Smooth muscle cell (in vitro differentiated cells): ENCODE measurements around the gene THSD8. TPM values are rescaled to one million over a fixed set of nuclear protein-coding genes. Genes with fewer than 3 reads are reported as not detected.

Source experiments
- DNase-seq: peaks from one replicate; lab custom pipeline; 2025; ENCODE audit not compliant: unreplicated experiment; lab: John Stamatoyannopoulos, UW
- H2AFZ ChIP-seq: fragments of 200-600 bp; sonication (generic); 2 replicates; pipeline ENCODE4 v1.6.0; 2016; ENCODE audit warnings: antibody characterized with exemption, low read depth, mild to moderate bottlenecking
- H3F3A ChIP-seq: fragments of 200-600 bp; sonication (generic); 2 replicates; pipeline ENCODE4 v1.6.0; 2017; ENCODE audit warnings: antibody characterized with exemption, low read depth
- H3K27ac ChIP-seq: fragments of 200-600 bp; sonication (generic); 2 replicates; pipeline ENCODE4 v1.5.1; 2016; ENCODE audit warnings: low read depth, mild to moderate bottlenecking
- H3K27me3 ChIP-seq: fragments of 200-600 bp; sonication (generic); 2 replicates; pipeline ENCODE4 v1.6.1; 2016; ENCODE audit warnings: low read depth, mild to moderate bottlenecking
- H3K36me3 ChIP-seq: fragments of 200-600 bp; sonication (generic); 2 replicates; pipeline ENCODE4 v1.5.1; 2016; ENCODE audit warnings: low read depth
- H3K4me1 ChIP-seq: fragments of 200-600 bp; sonication (generic); 2 replicates; pipeline ENCODE4 v1.5.1; 2016; ENCODE audit warnings: low read depth
- H3K4me2 ChIP-seq: fragments of 200-600 bp; sonication (generic); 2 replicates; pipeline ENCODE4 v1.6.0; 2016; ENCODE audit warnings: mild to moderate bottlenecking
- H3K4me3 ChIP-seq: fragments of 200-600 bp; sonication (generic); 2 replicates; pipeline ENCODE4 v1.5.1; 2016; ENCODE audit warnings: mild to moderate bottlenecking
- H3K79me2 ChIP-seq: fragments of 200-600 bp; sonication (generic); 2 replicates; pipeline ENCODE4 v1.6.0; 2016; ENCODE audit warnings: low read depth, mild to moderate bottlenecking
- H3K9ac ChIP-seq: fragments of 200-600 bp; sonication (generic); 2 replicates; pipeline ENCODE4 v1.6.0; 2016; ENCODE audit warnings: low read depth
- H3K9me3 ChIP-seq: fragments of 200-600 bp; sonication (generic); replicated peaks from 2 replicates; pipeline ENCODE4 v1.5.1; 2016; ENCODE audit warnings: low read depth
- H4K20me1 ChIP-seq: fragments of 200-600 bp; sonication (generic); 2 replicates; pipeline ENCODE4 v1.6.0; 2016; ENCODE audit warnings: low read depth
- CTCF ChIP-seq: fragments of 200-600 bp; sonication (generic); IDR thresholded peaks from 2 replicates; pipeline ENCODE4 v1.5.1; 2017; ENCODE audit warnings: borderline replicate concordance, mild to moderate bottlenecking, antibody characterized with exemption; ENCODE audit not compliant: insufficient read depth, poor library complexity, severe bottlenecking
- WGBS: methylation state at CpG from one replicate; pipeline ENCODE4 v1.1.7; 2016; ENCODE audit warnings: low lambda C conversion rate; 5-methylcytosine and 5-hydroxymethylcytosine counted together
- microRNA-seq: library from miRNA; unstranded; fragments of <30 nt; microRNA quantifications from one replicate; pipeline ENCODE4, GENCODE V29; 2016; ENCODE audit warnings: borderline number of aligned reads
- polyA plus RNA-seq: library from polyadenylated mRNA; unstranded; fragments of >200 nt; fragmentation: Nextera tagmentation; extraction: Ambion mirVana; gene quantifications from 2 replicates; pipeline ENCODE4 v1.2.1, GENCODE V29; 2016
- small RNA-seq: library from RNA; depleted of rRNA; stranded (forward); fragments of <200 nt; gene quantifications from one replicate; pipeline ENCODE3, GENCODE V24; 2014
- total RNA-seq: library from RNA; depleted of rRNA; stranded (reverse); fragments of >200 nt; gene quantifications from 2 replicates; pipeline ENCODE4 v1.2.3, GENCODE V29; 2014

THSD8 gene
- total and polyA plus RNA-seq, 2 experiments from 2014 or later = 8.0 TPM; not detected in 1

- DNase-seq = peak; percentile 87
- Histone ChIP-seq H3K79me2 (no peaks in the 10 kb centered on the region), H3K4me2 (peak overlapping the region; percentile 87), H3K9ac (peak overlapping the region; percentile 52), H3K36me3 (no peaks in the 10 kb centered on the region), H3K4me3 (peak overlapping the region; percentile 37), H3K27me3 (no peaks in the 10 kb centered on the region), H3K27ac (no peak overlapping the region), H3K4me1 (no peaks in the 10 kb centered on the region), H3K9me3 (no peaks in the 10 kb centered on the region), H4K20me1 (no peaks in the 10 kb centered on the region), H3F3A (no peaks in the 10 kb centered on the region), H2AFZ (peak overlapping the region; percentile 85)
- WGBS = 20% methylated on average over 65 of the region's 69 CpGs
- peak; percentile 100 for TF ChIP-seq CTCF
These were observed 45.6 kb downstream of the THSD8 start for GRCh38 chr19:12847159-12848139.

Small RNA genes lying within 50 kb of the gene (microRNA-seq; reads per million reads assigned to microRNA genes)
- gene MIR5684 (not detected), gene MIR6794 (not detected)

Small RNA genes lying within 50 kb of the gene (small RNA-seq; reads per million reads assigned to genes)
- gene MIR5684 = not detected
- gene MIR6794 = not detected

Other genes with a start within 250 kb of the THSD8 start
- 3.8 and 7.1 TPM in 2 replicates for gene ZNF490, start 191.3 kb upstream of the THSD8 start, total RNA-seq
- 1.1 and 1.4 TPM in 2 replicates for gene ZNF490, start 191.3 kb upstream of the THSD8 start, polyA plus RNA-seq
- gene ZNF791, start 191.1 kb upstream of the THSD8 start, total RNA-seq = 17.4 and 25.9 TPM in 2 replicates
- gene ZNF791, start 191.1 kb upstream of the THSD8 start, polyA plus RNA-seq = 15.3 and 20.6 TPM in 2 replicates
- 69.2 and 77.9 TPM in 2 replicates for gene MAN2B1, start 135.3 kb upstream of the THSD8 start, total RNA-seq
- 46.1 and 51.0 TPM in 2 replicates for gene MAN2B1, start 135.3 kb upstream of the THSD8 start, polyA plus RNA-seq
- 4.8 and 12.4 TPM in 2 replicates for gene WDR83, start 135.3 kb upstream of the THSD8 start, total RNA-seq
- gene WDR83, start 135.3 kb upstream of the THSD8 start, polyA plus RNA-seq = 21.6 TPM in 2 replicates
- 44.0 and 67.6 TPM in 2 replicates for gene DHPS, start 120.2 kb upstream of the THSD8 start, total RNA-seq
- gene DHPS, start 120.2 kb upstream of the THSD8 start, polyA plus RNA-seq = 43.9 and 57.3 TPM in 2 replicates
- gene GNG14, start 114.1 kb upstream of the THSD8 start, total RNA-seq = not detected in 2 replicates
- 2.0 TPM in 1 of 2 replicates, not detected in the other for gene GNG14, start 114.1 kb upstream of the THSD8 start, polyA plus RNA-seq
- 9.1 and 9.5 TPM in 2 replicates for gene FBXW9, start 105.4 kb upstream of the THSD8 start, total RNA-seq
- 16.7 and 17.3 TPM in 2 replicates for gene FBXW9, start 105.4 kb upstream of the THSD8 start, polyA plus RNA-seq
- 43.0 and 45.4 TPM in 2 replicates for gene TNPO2, start 78.1 kb upstream of the THSD8 start, total RNA-seq
- gene TNPO2, start 78.1 kb upstream of the THSD8 start, polyA plus RNA-seq = 8.7 and 10.7 TPM in 2 replicates
- 156 and 171 TPM in 2 replicates for gene TRIR, start 67.4 kb upstream of the THSD8 start, total RNA-seq
- 191 and 212 TPM in 2 replicates for gene TRIR, start 67.4 kb upstream of the THSD8 start, polyA plus RNA-seq
- 46.8 and 51.4 TPM in 2 replicates for gene GET3, start 64.6 kb upstream of the THSD8 start, total RNA-seq
- 99.6 and 106 TPM in 2 replicates for gene GET3, start 64.6 kb upstream of the THSD8 start, polyA plus RNA-seq
- gene BEST2, start 50.3 kb upstream of the THSD8 start, total RNA-seq = not detected in 2 replicates
- 0.30 TPM in 1 of 2 replicates, not detected in the other for gene BEST2, start 50.3 kb upstream of the THSD8 start, polyA plus RNA-seq
- gene HOOK2, start 26.5 kb upstream of the THSD8 start, total RNA-seq = 16.7 and 20.5 TPM in 2 replicates
- 14.6 and 48.3 TPM in 2 replicates for gene HOOK2, start 26.5 kb upstream of the THSD8 start, polyA plus RNA-seq
- gene JUNB, start 10.6 kb upstream of the THSD8 start, total RNA-seq = 687 and 756 TPM in 2 replicates
- 1,281 and 1,575 TPM in 2 replicates for gene JUNB, start 10.6 kb upstream of the THSD8 start, polyA plus RNA-seq
- gene PRDX2, start 269 bp upstream of the THSD8 start, total RNA-seq = 351 and 400 TPM in 2 replicates
- 371 and 391 TPM in 2 replicates for gene PRDX2, start 269 bp upstream of the THSD8 start, polyA plus RNA-seq
- 8.7 and 15.7 TPM in 2 replicates for gene RNASEH2A, start 4.5 kb downstream of the THSD8 start, total RNA-seq
- gene RNASEH2A, start 4.5 kb downstream of the THSD8 start, polyA plus RNA-seq = 34.8 and 34.9 TPM in 2 replicates
- 4.6 TPM in 1 of 2 replicates, not detected in the other for gene RTBDN, start 32.5 kb downstream of the THSD8 start, total RNA-seq
- 1.7 TPM in 1 of 2 replicates, not detected in the other for gene RTBDN, start 32.5 kb downstream of the THSD8 start, polyA plus RNA-seq
- gene MAST1, start 36.4 kb downstream of the THSD8 start, total RNA-seq = 0.99 and 3.2 TPM in 2 replicates
- 2.0 and 2.7 TPM in 2 replicates for gene MAST1, start 36.4 kb downstream of the THSD8 start, polyA plus RNA-seq
- 19.5 and 26.3 TPM in 2 replicates for gene DNASE2, start 79.4 kb downstream of the THSD8 start, total RNA-seq
- 44.9 and 48.1 TPM in 2 replicates for gene DNASE2, start 79.4 kb downstream of the THSD8 start, polyA plus RNA-seq
- not detected in 2 replicates for gene KLF1, start 85.1 kb downstream of the THSD8 start, total RNA-seq
- gene KLF1, start 85.1 kb downstream of the THSD8 start, polyA plus RNA-seq = 0.09 TPM in 1 of 2 replicates, not detected in the other
- gene GCDH, start 89.1 kb downstream of the THSD8 start, total RNA-seq = 9.7 and 17.4 TPM in 2 replicates
- gene GCDH, start 89.1 kb downstream of the THSD8 start, polyA plus RNA-seq = 10.9 and 15.3 TPM in 2 replicates
- gene SYCE2, start 117.2 kb downstream of the THSD8 start, total RNA-seq = 0.90 and 1.4 TPM in 2 replicates
- gene SYCE2, start 117.2 kb downstream of the THSD8 start, polyA plus RNA-seq = 0.91 and 2.9 TPM in 2 replicates
- 28.6 and 46.1 TPM in 2 replicates for gene FARSA, start 131.6 kb downstream of the THSD8 start, total RNA-seq
- 86.9 and 94.0 TPM in 2 replicates for gene FARSA, start 131.6 kb downstream of the THSD8 start, polyA plus RNA-seq
- gene CALR, start 136.5 kb downstream of the THSD8 start, total RNA-seq = 800 and 956 TPM in 2 replicates
- 640 and 833 TPM in 2 replicates for gene CALR, start 136.5 kb downstream of the THSD8 start, polyA plus RNA-seq
- 74.4 and 97.1 TPM in 2 replicates for gene RAD23A, start 143.8 kb downstream of the THSD8 start, total RNA-seq
- gene RAD23A, start 143.8 kb downstream of the THSD8 start, polyA plus RNA-seq = 176 and 191 TPM in 2 replicates
- 51.5 and 51.6 TPM in 2 replicates for gene GADD45GIP1, start 155.2 kb downstream of the THSD8 start, total RNA-seq
- gene GADD45GIP1, start 155.2 kb downstream of the THSD8 start, polyA plus RNA-seq = 152 and 153 TPM in 2 replicates
- not detected in 2 replicates for gene DAND5, start 167.5 kb downstream of the THSD8 start, total RNA-seq
- 0.18 TPM in 1 of 2 replicates, not detected in the other for gene DAND5, start 167.5 kb downstream of the THSD8 start, polyA plus RNA-seq
- 2.3 TPM in 2 replicates for gene NFIX, start 193.4 kb downstream of the THSD8 start, total RNA-seq
- 1.8 and 1.9 TPM in 2 replicates for gene NFIX, start 193.4 kb downstream of the THSD8 start, polyA plus RNA-seq